Sigmoid colon (tissue), 4 donors: ENCODE data around the gene PRRC2C.
"Not testable (repeated sequence)": the region's sequence is repeated elsewhere in the genome, so short reads cannot be mapped to it uniquely, and the experiment has no call there.

Experiments
- CTCF ChIP-seq, 4 experiments: fragments of 450-650 bp in 3 of 4; fragments of 200-600 bp in 1 of 4; IDR thresholded peaks; one replicate each; pipeline ENCODE4 v1.5.1; 2016 to 2019; ENCODE audit warnings: antibody characterized with exemption in 4 of 4, mild to moderate bottlenecking in 3 of 4, moderate library complexity in 2 of 4
- POLR2AphosphoS5 ChIP-seq, 4 donors: sonication (generic); formaldehyde crosslinking; IDR thresholded peaks; one replicate each; pipeline ENCODE4 v1.6.1; 2017; ENCODE audit warnings: antibody characterized with exemption in 4 of 4

- not testable (repeated sequence) for TF ChIP-seq CTCF, POLR2AphosphoS5 (IDR thresholded peaks at IDR 0.05)
Observed at GRCh38 chr1:171615122-171615906, 130.0 kb downstream of the PRRC2C start.
